AG10803 (cell line): Measurements from ENCODE around the gene UMODL1.

Source experiments
- DNase-seq: peaks from one replicate; pipeline ENCODE4 v3.0.0; 2010; ENCODE audit warnings: low read depth
- H3K4me3 ChIP-seq: 2 replicates; pipeline ENCODE4 v1.5.1; 2011; ENCODE audit warnings: mild to moderate bottlenecking, low read length, control low read depth
- CTCF ChIP-seq: conservative IDR thresholded peaks from 2 replicates; pipeline ENCODE4 v1.5.1; 2011; ENCODE audit warnings: mild to moderate bottlenecking, low read length, control low read depth, inconsistent platforms

The UMODL1 gene

GRCh38 chr21:42093186-42093585 is 22.1 kb downstream of the UMODL1 start:
- DNase-seq, result peak; percentile 23
- no peak for TF ChIP-seq CTCF
- no peak overlapping the region for H3K4me3 ChIP-seq

DNA sequence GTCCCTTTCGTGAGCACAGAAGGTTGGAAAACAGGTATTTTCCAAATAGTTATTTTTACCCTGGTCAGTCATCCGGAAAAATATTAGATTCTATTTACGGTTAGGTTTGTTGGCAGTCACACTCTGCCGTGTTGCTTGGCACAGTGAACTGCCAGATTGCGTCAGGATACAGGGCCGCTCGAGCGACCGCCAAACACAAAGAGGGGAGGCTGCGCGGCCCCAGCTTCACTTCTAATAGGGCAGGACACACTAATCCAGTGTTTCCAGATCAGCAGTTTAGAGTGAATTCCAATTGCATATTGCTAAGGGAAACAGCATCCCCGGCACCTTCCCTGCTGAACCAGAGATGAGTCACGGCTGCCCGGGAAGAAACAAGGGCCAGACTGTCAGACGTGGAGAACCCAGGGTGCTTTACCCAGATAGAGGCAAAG is 22.9 kb downstream of the UMODL1 start:
- peak; percentile 91 for DNase-seq

GRCh38 chr21:42094811-42095210 is 23.7 kb downstream of the UMODL1 start:
- H3K4me3 ChIP-seq, result no peak overlapping the region
- no peak for TF ChIP-seq CTCF
- no peak for DNase-seq

More for the DNA sequence above, 22.9 kb downstream of the UMODL1 start:
- TF ChIP-seq CTCF, result no peak
- no peak overlapping the region for H3K4me3 ChIP-seq

DNA sequence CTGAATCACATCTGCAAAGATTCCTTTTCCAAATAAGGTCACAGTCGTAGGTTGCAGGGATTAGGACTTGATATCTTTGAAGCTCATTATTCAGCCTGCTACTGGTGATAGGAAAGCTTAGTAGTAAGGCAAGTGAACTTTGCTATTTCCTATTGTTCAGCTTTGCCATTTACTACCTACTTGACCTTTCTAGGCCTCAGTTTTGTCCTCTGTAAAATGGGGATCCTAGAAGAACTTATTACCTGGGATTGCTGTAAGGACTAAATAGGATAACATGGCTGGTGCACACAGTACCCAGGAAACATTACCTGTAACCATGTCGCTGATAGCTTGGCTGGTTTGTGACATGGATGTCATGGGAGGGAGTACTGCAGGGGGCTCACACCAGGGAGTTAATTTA is 24.5 kb downstream of the UMODL1 start:
- no peak overlapping the region for H3K4me3 ChIP-seq
- TF ChIP-seq CTCF, result no peak
- no peak for DNase-seq

DNA sequence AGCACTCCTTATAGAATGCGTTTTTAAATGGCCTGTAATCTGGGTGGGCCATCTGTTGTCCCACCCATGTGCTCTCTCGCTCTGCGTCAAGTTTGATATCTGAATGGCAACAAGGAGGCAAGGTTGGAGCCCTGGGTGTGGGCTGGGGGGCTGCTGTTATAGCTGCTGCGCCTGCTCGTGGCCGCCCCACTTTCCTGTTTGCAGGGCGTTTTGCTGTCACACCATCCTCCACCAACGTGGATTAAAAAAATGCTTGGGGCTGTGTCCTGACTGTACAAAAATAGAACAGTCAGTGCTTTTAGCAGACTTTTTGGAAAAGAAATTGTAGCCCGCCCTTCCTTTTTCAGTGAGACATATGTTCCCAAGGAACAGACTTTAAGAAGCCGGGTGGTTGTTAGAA is 25.4 kb downstream of the UMODL1 start:
- TF ChIP-seq CTCF, result no peak
- no peak overlapping the region for H3K4me3 ChIP-seq
- no peak for DNase-seq

GRCh38 chr21:42097274-42097673 is 26.2 kb downstream of the UMODL1 start:
- DNase-seq, result no peak
- H3K4me3 ChIP-seq, result no peak overlapping the region
- no peak for TF ChIP-seq CTCF

DNA sequence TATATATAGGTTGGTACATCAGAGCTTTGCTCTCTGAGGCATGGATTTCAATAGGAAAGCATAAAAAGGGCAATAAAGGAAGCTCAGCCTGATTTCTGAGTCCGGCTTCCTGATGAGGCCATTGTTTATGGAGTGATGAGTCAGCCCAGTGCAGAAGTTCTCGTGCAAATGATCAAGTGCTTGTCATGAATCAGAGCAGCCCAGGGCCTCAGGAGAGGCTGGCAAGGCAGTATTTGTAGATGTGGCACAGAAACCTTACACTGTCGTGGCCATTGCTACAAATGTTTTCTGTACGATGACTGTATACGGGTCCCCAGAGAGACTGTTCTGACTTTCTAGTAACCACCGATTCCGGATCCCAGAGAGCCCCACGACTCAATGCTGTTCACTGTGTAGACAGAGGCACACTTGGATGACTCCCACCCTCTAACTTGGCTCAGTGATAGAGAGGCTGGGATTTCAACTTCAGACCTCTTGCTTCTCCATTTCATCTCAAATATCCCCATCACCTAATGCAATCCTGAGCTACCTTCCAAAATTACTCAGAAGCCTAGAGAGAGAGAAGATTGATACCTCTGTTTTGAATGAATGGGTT is 26.8 kb downstream of the UMODL1 start:
- peak; percentile 97 for DNase-seq
- no peak overlapping the region for H3K4me3 ChIP-seq
- no peak for TF ChIP-seq CTCF
